ENCODE measurements around the gene CMIP. TPM values are rescaled to one million over a fixed set of nuclear protein-coding genes. Genes with fewer than 3 reads are reported as not detected.

CMIP gene
- total and polyA plus RNA-seq, 10 of the 15 experiments (the other 5 are each of a cell fraction or from before 2014, with no cell fraction given) = 1.2 to 43.2 (median 4.4) TPM

GRCh38 chr16:81458827-81459598 lies 14.4 kb downstream of the CMIP start:
- 93% methylated on average over 19 of the region's 19 CpGs for WGBS (ENCODE audit: insufficient coverage, insufficient replicate concordance, low lambda C conversion rate, missing lambda C conversion rate)
- TF ChIP-seq ZNF622 (IDR thresholded peaks at IDR 0.05) = no peak
- TF ChIP-seq E4F1 (IDR thresholded peaks at IDR 0.05; ENCODE audit: borderline replicate concordance, partially characterized antibody) = no peak
- TF ChIP-seq NBN (IDR thresholded peaks at IDR 0.05) = no peak
- H3K27ac ChIP-seq (ENCODE audit: control insufficient read depth, insufficient read depth) = no peak overlapping the region
- H3K27me3 ChIP-seq (replicated peaks in 1 of 2; ENCODE audit: control insufficient read depth in 2 of 2, insufficient read depth in 2 of 2, low read length in 1 of 2) = no peaks in the 10 kb centered on the region
- no peak for FAIRE-seq
- H3K9ac ChIP-seq (ENCODE audit: control insufficient read depth, insufficient read depth, low read length) = no peak overlapping the region
- ChIA-PET SMC1A (ENCODE audit: uncharacterized antibody, unreplicated experiment) (interaction anchor here (0.7 kb wide), 1 partner anchor 17 kb away, joined by 3 read pairs; no protein-coding TSS in a partner anchor), CTCF (no interaction called here), RAD21 (ENCODE audit: unreplicated experiment) (no interaction called here), POLR2A (no interaction called here)
- peaks cover 35% of the 10 kb centered on the region for H3K79me2 ChIP-seq (ENCODE audit: control insufficient read depth, insufficient read depth, low read length)
- H3K4me3 ChIP-seq = no peak overlapping the region
- DNase-seq (ENCODE audit: low read depth, low spot score) = no peak
- H3K36me3 ChIP-seq (ENCODE audit: control insufficient read depth in 2 of 2, insufficient read depth in 2 of 2, low read length in 1 of 2) = peaks cover 4 to 22% of the 10 kb centered on the region in 2 experiments
- H3K4me1 ChIP-seq (ENCODE audit: control insufficient read depth, insufficient read depth, low read length) = peaks cover 9% of the 10 kb centered on the region; the same call in 1 of the 2 replicates
- no peak overlapping the region for H2AFZ ChIP-seq (ENCODE audit: control insufficient read depth, low read depth, low read length)
- BruUV-seq (replicated peaks) = no TSS peak
- no peaks in the 10 kb centered on the region for H4K20me1 ChIP-seq (ENCODE audit: control insufficient read depth, insufficient read depth)
- intact Hi-C loops (cut with micrococcal nuclease; ENCODE audit: unreplicated experiment) = no loop called here
- no peak for ATAC-seq
- in situ Hi-C loops (cut with MboI) = no loop called here
- H3K4me2 ChIP-seq (ENCODE audit: control insufficient read depth, insufficient read depth) = no peak overlapping the region
- no peaks in the 10 kb centered on the region for H3K9me3 ChIP-seq (replicated peaks; ENCODE audit: control insufficient read depth, insufficient read depth, low read length)

DNA sequence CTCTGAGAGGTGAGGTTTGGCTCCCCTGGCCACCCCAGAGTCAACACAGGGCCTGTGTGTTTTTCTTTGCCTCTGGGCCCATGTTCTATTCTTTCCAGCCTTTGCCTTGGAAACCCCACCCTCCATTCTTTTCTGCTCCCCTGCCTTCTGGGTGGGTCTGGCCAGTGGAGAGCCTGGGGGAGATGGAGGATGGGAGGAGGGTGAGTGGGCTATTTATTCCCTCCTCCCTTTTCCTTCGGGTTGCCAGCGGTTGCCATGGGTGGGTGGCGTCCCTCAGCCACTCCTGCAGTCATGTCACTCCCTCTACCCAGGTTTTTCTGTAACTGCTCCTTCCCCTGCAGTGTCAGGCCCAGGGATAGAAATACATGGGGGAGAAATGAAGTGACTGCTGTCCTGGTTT lies 15.5 kb downstream of the CMIP start:
- H3K9ac ChIP-seq (ENCODE audit: control insufficient read depth, insufficient read depth, low read length) = no peak overlapping the region
- intact Hi-C loops (cut with micrococcal nuclease; ENCODE audit: unreplicated experiment) (no loop called here), in situ Hi-C loops (cut with MboI) (no loop called here)
- CTCF ChIA-PET = no interaction called here
- H3K27ac ChIP-seq (ENCODE audit: control insufficient read depth, insufficient read depth) = no peak overlapping the region
- no peak overlapping the region for H3K4me2 ChIP-seq (ENCODE audit: control insufficient read depth, insufficient read depth)
- RAD21 ChIA-PET (ENCODE audit: unreplicated experiment) = no interaction called here
- ATAC-seq = no peak
- H3K36me3 ChIP-seq (ENCODE audit: control insufficient read depth in 2 of 2, insufficient read depth in 2 of 2, low read length in 1 of 2) = peaks cover 4 to 22% of the 10 kb centered on the region in 2 experiments
- no peak for TF ChIP-seq MEF2A (IDR thresholded peaks at IDR 0.05; ENCODE audit: insufficient read depth, low read depth, low read length)
- TF ChIP-seq MEF2B (IDR thresholded peaks at IDR 0.05; ENCODE audit: partially characterized antibody, poor library complexity, severe bottlenecking) = no peak
- TF ChIP-seq ZSCAN29 (IDR thresholded peaks at IDR 0.05) = no peak
- BruUV-seq (replicated peaks) = no TSS peak
- 97% methylated on average over 3 of the region's 3 CpGs for WGBS (ENCODE audit: insufficient coverage, insufficient replicate concordance, low lambda C conversion rate, missing lambda C conversion rate)
- peaks cover 29% of the 10 kb centered on the region for H3K79me2 ChIP-seq (ENCODE audit: control insufficient read depth, insufficient read depth, low read length)
- POLR2A ChIA-PET = no interaction called here
- H2AFZ ChIP-seq (ENCODE audit: control insufficient read depth, low read depth, low read length) = no peak overlapping the region
- peaks cover 9% of the 10 kb centered on the region; the same call in 1 of the 2 replicates for H3K4me1 ChIP-seq (ENCODE audit: control insufficient read depth, insufficient read depth, low read length)
- no peaks in the 10 kb centered on the region for H4K20me1 ChIP-seq (ENCODE audit: control insufficient read depth, insufficient read depth)
- SMC1A ChIA-PET (ENCODE audit: uncharacterized antibody, unreplicated experiment) = no interaction called here
- no peak for FAIRE-seq
- no peaks in the 10 kb centered on the region for H3K9me3 ChIP-seq (replicated peaks; ENCODE audit: control insufficient read depth, insufficient read depth, low read length)
- DNase-seq (ENCODE audit: low read depth, low spot score) = no peak
- H3K4me3 ChIP-seq = no peak overlapping the region
- H3K27me3 ChIP-seq (replicated peaks in 1 of 2; ENCODE audit: control insufficient read depth in 2 of 2, insufficient read depth in 2 of 2, low read length in 1 of 2) = no peaks in the 10 kb centered on the region

All from GM12878 (cell line).